Spleen (tissue), 11 donors: ENCODE measurements around the gene LINGO1. TPM values are rescaled to one million over a fixed set of nuclear protein-coding genes. Genes with fewer than 3 reads are reported as not detected.

Experiments
- DNase-seq: peaks from one replicate; pipeline ENCODE4 v3.0.0-alpha.2; 2020
- H3K27ac ChIP-seq, 8 donors: fragments of 200-600 bp; sonication (generic) in 7 of 8; 1 replicate in 4 of 8; 2 replicates in 4 of 8; pipeline versions ENCODE4 v1.5.0 to v1.8.0; 2016 to 2021; ENCODE audit warnings: inconsistent platforms in 4 of 8, mild to moderate bottlenecking in 4 of 8, moderate library complexity in 1 of 8
- H3K27me3 ChIP-seq, 7 donors: fragments of 200-600 bp; sonication (generic) in 6 of 7; replicated peaks in 1 of 7; 1 replicate in 4 of 7; 2 replicates in 3 of 7; pipeline versions ENCODE4 v1.5.0 to v1.8.0; 2016 to 2021; ENCODE audit warnings: inconsistent platforms in 3 of 7, mild to moderate bottlenecking in 1 of 7
- H3K36me3 ChIP-seq, 6 donors: fragments of 200-600 bp; sonication (generic) in 5 of 6; 1 replicate in 4 of 6; 2 replicates in 2 of 6; pipeline versions ENCODE4 v1.5.0 to v1.8.0; 2016 to 2021; ENCODE audit warnings: inconsistent platforms in 2 of 6
- H3K4me1 ChIP-seq, 6 donors: fragments of 200-600 bp; sonication (generic) in 5 of 6; 1 replicate in 3 of 6; 2 replicates in 3 of 6; pipeline versions ENCODE4 v1.5.0 to v1.8.0; 2016 to 2021; ENCODE audit warnings: inconsistent platforms in 3 of 6
- H3K4me3 ChIP-seq, 8 donors: fragments of 200-600 bp; sonication (generic) in 7 of 8; 1 replicate in 4 of 8; 2 replicates in 4 of 8; pipeline versions ENCODE4 v1.5.0 to v1.8.0; 2016 to 2021; ENCODE audit warnings: inconsistent platforms in 4 of 8, mild to moderate bottlenecking in 4 of 8, moderate library complexity in 2 of 8
- H3K9me3 ChIP-seq, 8 donors: fragments of 200-600 bp; sonication (generic) in 7 of 8; 1 replicate in 4 of 8; 2 replicates in 4 of 8; pipeline versions ENCODE4 v1.5.0 to v1.8.0; 2016 to 2021; ENCODE audit warnings: inconsistent platforms in 4 of 8
- POLR2A ChIP-seq, 3 donors: fragments of 450-650 bp; IDR thresholded peaks; one replicate each; pipeline ENCODE4 v1.5.1; 2017; ENCODE audit warnings: antibody characterized with exemption in 3 of 3, mild to moderate bottlenecking in 1 of 3
- POLR2AphosphoS5 ChIP-seq, 3 donors: sonication (generic); formaldehyde crosslinking; IDR thresholded peaks; one replicate each; pipeline ENCODE4 v1.5.1; 2017; ENCODE audit warnings: antibody characterized with exemption in 3 of 3
- WGBS, 5 donors: extraction: QIAGEN DNeasy Blood & Tissue Kit in 3 of 5; methylation state at CpG; one replicate each; pipeline versions ENCODE4 v1.1.5 to v1.1.7; 2013 to 2018; 5-methylcytosine and 5-hydroxymethylcytosine counted together
- intact Hi-C: fragments of 100-400 bp; cut with DNase I; formaldehyde crosslinking; loops from one replicate; pipeline ENCODE4 v1.15.0; 2023; ENCODE audit warnings: low total_unique reads
- polyA plus RNA-seq, 3 donors: library from polyadenylated mRNA; stranded (reverse); fragments of 200-250 nt; gene quantifications; one replicate each; pipeline ENCODE4 v1.2.1, GENCODE V29; 2013
- total RNA-seq, 7 donors: library from RNA; depleted of rRNA in 3 of 7; stranded (reverse); fragments of >200 nt in 3 of 7; fragmentation: NEBNext Ultra II Directional in 4 of 7; extraction: Animal tissue kit (Norgen Biotek cat#: 25700) in 4 of 7; gene quantifications; one replicate each; pipeline versions ENCODE4 v1.1.0 to v1.2.1, GENCODE V29; 2016 to 2021
- TF ChIP-seq, protein P1 (sequence below), 11 experiments: fragments of 200-600 bp in 7 of 11; fragments of 450-650 bp in 4 of 11; sonication (generic) in 4 of 11; IDR thresholded peaks in 8 of 11; conservative IDR thresholded peaks in 3 of 11; 1 replicate in 7 of 11; 2 replicates in 4 of 11; pipeline versions ENCODE4 v1.4.0 to v1.8.0; 2016 to 2021; ENCODE audit warnings: antibody characterized with exemption in 11 of 11, inconsistent platforms in 4 of 11, mild to moderate bottlenecking in 1 of 11
- donor health status: healthy with polysubstance abuse.
- donor health status: DM: no; HTN: no; CAD: no; lungs with moderate emphysema.
- donor health status: DM: no; HTN: no; CAD: no.
- donor health status: Bipolar disorder and iron deficiency.
- donor health status: healthy.
- donor health status: DM: no; HTN: no; CAD: no.
- donor health status: DM: yes; HTN: yes; CAD: no.

Gene LINGO1
- total and polyA plus RNA-seq, 10 donors: 0.46 to 7.3 (median 2.7) TPM

DNA sequence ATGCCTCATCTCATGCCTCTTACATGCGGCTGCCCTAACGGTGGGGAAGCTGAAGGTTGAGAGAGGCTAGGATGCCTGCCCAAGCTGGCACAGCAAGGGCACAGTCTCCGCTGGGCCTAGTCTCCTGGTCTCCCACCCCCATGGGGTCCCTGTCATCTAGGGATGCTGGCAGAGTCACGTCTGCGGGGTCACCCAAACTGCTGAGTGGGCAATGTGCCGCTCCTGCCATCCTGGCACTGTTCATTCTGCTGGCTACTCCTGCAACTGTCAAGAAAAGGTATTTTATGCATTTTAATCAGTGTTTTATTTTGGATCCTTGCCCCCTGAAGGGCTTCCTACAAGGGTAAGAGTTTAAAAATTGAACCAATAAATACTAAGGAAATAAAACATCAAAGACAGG, 12.8 kb downstream of the LINGO1 start:
- no peak overlapping the region for H3K4me3 ChIP-seq
- H3K9me3 ChIP-seq: no peaks in the 10 kb centered on the region
- intact Hi-C loops: no loop called here
- H3K36me3 ChIP-seq: no peaks in the 10 kb centered on the region
- DNase-seq: no peak
- H3K27me3 ChIP-seq: no peaks in the 10 kb centered on the region
- WGBS, 5 donors: 63 to 76% (median 72%) methylated on average over 6 of the region's 6 CpGs
- H3K4me1 ChIP-seq: peaks cover 0 to 14% (median 7%) of the 10 kb centered on the region in 6 donors
- TF ChIP-seq, protein P1, sequence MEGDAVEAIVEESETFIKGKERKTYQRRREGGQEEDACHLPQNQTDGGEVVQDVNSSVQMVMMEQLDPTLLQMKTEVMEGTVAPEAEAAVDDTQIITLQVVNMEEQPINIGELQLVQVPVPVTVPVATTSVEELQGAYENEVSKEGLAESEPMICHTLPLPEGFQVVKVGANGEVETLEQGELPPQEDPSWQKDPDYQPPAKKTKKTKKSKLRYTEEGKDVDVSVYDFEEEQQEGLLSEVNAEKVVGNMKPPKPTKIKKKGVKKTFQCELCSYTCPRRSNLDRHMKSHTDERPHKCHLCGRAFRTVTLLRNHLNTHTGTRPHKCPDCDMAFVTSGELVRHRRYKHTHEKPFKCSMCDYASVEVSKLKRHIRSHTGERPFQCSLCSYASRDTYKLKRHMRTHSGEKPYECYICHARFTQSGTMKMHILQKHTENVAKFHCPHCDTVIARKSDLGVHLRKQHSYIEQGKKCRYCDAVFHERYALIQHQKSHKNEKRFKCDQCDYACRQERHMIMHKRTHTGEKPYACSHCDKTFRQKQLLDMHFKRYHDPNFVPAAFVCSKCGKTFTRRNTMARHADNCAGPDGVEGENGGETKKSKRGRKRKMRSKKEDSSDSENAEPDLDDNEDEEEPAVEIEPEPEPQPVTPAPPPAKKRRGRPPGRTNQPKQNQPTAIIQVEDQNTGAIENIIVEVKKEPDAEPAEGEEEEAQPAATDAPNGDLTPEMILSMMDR (IDR thresholded peaks at IDR 0.05 in 8 of 11, conservative IDR thresholded peaks at IDR 0.05 in 3 of 11): no peak
- TF ChIP-seq POLR2A (IDR thresholded peaks at IDR 0.05) (no peak), POLR2AphosphoS5 (IDR thresholded peaks at IDR 0.05) (no peak)
- H3K27ac ChIP-seq: no peak overlapping the region

DNA sequence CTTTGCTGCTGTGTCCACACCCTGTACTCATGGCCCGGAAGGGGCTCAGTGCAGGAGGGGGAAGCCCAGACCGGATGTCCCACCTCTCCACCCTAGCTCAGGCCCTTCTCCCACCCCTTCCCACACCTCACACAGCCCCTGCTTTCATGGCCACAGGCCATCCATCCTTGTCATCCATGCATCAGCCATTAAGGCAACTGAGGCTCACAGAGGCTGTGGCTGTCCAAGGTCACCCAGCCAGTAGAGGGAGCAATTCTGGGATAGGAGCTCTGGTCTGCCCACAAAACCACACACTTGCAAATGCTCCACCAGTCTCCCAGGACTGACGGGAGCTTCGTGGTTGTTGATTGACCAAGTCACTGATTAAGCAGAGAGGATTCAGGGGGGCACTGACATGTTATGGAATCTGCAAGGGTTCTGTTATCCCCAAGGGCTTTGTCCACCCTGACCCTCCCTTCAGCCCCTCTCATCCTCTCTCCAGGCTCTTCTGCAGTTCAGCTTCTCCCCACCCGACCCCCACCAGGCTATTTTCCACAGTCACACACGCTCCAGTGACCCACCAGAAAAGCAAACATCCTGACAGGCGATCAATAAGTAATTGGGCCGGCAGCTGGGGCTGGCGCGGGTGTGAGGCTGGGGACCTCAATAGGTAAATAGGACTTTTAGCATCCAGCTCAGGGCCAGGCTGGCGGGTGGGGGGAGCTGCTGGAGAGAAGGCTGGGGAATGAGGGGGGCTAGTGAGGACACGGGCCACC, 15.1 kb downstream of the LINGO1 start:
- intact Hi-C loops: no loop called here
- Histone ChIP-seq H3K36me3 (peaks cover 0 to 6% (median 0%) of the 10 kb centered on the region in 6 donors), H3K4me1 (peaks cover 0 to 7% (median 3%) of the 10 kb centered on the region in 6 donors), H3K27ac (no peak overlapping the region), H3K4me3 (no peak overlapping the region), H3K9me3 (no peaks in the 10 kb centered on the region), H3K27me3 (no peaks in the 10 kb centered on the region)
- TF ChIP-seq, protein P1 (IDR thresholded peaks at IDR 0.05 in 8 of 11, conservative IDR thresholded peaks at IDR 0.05 in 3 of 11): peak in 1 of 11 experiments; percentile 15
- no peak for TF ChIP-seq POLR2A (IDR thresholded peaks at IDR 0.05)
- WGBS, 5 donors: 73 to 86% (median 77%) methylated on average over 12 of the region's 12 CpGs
- no peak for DNase-seq

DNA sequence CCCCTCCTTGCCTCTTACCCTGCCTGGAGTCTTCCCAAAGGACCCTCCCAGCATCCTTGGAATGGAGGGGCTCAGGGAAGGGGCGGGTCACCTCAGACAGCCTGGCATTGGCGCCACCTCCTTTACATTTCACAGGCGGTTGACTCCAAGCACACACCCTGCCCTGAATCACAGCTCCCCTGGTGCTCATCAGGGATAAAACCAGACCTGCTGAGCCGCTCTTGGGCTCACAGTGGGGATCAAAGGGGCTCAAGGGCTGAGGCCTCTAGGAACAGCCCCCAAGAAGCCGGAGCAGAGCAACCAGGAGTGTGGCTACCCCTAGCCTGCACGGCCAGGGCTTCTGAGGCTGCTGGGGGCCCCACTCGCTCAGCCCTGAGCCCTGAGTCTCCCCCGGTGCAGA, 16.6 kb downstream of the LINGO1 start:
- no peak for DNase-seq
- H3K36me3 ChIP-seq: peaks cover 0 to 6% (median 0%) of the 10 kb centered on the region in 6 donors
- no peak overlapping the region for H3K4me3 ChIP-seq
- no peak for TF ChIP-seq POLR2A (IDR thresholded peaks at IDR 0.05)
- TF ChIP-seq, protein P1 (IDR thresholded peaks at IDR 0.05 in 8 of 11, conservative IDR thresholded peaks at IDR 0.05 in 3 of 11): no peak
- no peak for TF ChIP-seq POLR2AphosphoS5 (IDR thresholded peaks at IDR 0.05)
- intact Hi-C loops: no loop called here
- no peaks in the 10 kb centered on the region for H3K4me1 ChIP-seq
- no peaks in the 10 kb centered on the region for H3K9me3 ChIP-seq
- WGBS, 5 donors: 77 to 90% (median 89%) methylated on average over 3 to 8 of the region's 8 CpGs
- no peak overlapping the region for H3K27ac ChIP-seq
- no peaks in the 10 kb centered on the region for H3K27me3 ChIP-seq

DNA sequence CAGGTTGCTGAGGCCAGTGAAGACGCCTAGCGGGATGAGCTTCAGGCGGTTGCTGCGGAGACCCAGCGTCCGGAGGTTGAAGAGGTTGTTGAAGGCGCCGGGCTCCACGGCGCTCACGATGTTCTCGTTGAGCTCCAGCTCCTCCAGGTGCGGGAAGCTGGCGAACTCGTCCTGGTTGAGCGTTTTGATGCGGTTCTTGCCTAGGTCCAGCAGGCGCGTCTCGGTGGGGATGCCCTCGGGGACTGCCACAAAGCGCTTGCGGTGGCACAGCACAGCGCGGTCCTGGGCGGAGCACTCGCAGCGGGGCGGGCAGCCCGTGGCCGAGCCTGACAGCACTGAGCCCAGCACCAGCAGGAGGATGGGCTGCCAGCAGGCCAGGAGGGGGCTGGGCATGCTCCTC, 17.2 kb downstream of the LINGO1 start:
- Histone ChIP-seq H3K27me3 (no peaks in the 10 kb centered on the region), H3K9me3 (no peaks in the 10 kb centered on the region), H3K36me3 (peaks cover 0 to 6% (median 0%) of the 10 kb centered on the region in 6 donors), H3K27ac (no peak overlapping the region), H3K4me3 (no peak overlapping the region), H3K4me1 (no peaks in the 10 kb centered on the region)
- 95 to 96% (median 96%) methylated on average over 25 to 31 of the region's 31 CpGs for WGBS, 5 donors
- intact Hi-C loops: no loop called here
- no peak for TF ChIP-seq POLR2A (IDR thresholded peaks at IDR 0.05)
- TF ChIP-seq, protein P1 (IDR thresholded peaks at IDR 0.05 in 8 of 11, conservative IDR thresholded peaks at IDR 0.05 in 3 of 11): no peak
- no peak for TF ChIP-seq POLR2AphosphoS5 (IDR thresholded peaks at IDR 0.05)
- DNase-seq: no peak
